H1 (cell line): ENCODE measurements around the gene DCAF15. TPM values are rescaled to one million over a fixed set of nuclear protein-coding genes. Genes with fewer than 3 reads are reported as not detected.
A peak's percentile ranks its signal among the peaks of the same experiment; 100 is the strongest.

Source experiments
- FOSL1 ChIP-seq: IDR thresholded peaks from 2 replicates; pipeline ENCODE4 v1.6.1; 2011; ENCODE audit warnings: mild to moderate bottlenecking, low read depth, low read length, moderate library complexity; ENCODE audit not compliant: insufficient read depth
- HDAC2 ChIP-seq, 2 experiments: fragments of 300-600 bp in 1 of 2; sonication (generic) in 1 of 2; IDR thresholded peaks; 2 replicates each; pipeline ENCODE4 v1.6.1; 2011 to 2012; ENCODE audit warnings: low read depth in 2 of 2, low read length in 2 of 2, mild to moderate bottlenecking in 2 of 2, moderate library complexity in 2 of 2, borderline replicate concordance in 1 of 2, inconsistent platforms in 1 of 2
- NRF1 ChIP-seq: IDR thresholded peaks from 2 replicates; pipeline ENCODE4 v1.6.1; 2011; ENCODE audit warnings: mild to moderate bottlenecking, low read depth, low read length, improper control_type of control experiment
- RBBP5 ChIP-seq: IDR thresholded peaks from 2 replicates; pipeline ENCODE4 v1.7.1; 2012; ENCODE audit warnings: low read depth, mild to moderate bottlenecking, inconsistent platforms, low read length, moderate library complexity, borderline replicate concordance
- TAF1 ChIP-seq: IDR thresholded peaks from 2 replicates; pipeline ENCODE4 v1.6.1; 2011; ENCODE audit warnings: mild to moderate bottlenecking, low read depth, low read length
- polyA plus RNA-seq, 7 experiments: library from polyadenylated mRNA; depleted of rRNA in 3 of 7; stranded (reverse) in 5 of 7; unstranded in 2 of 7; fragments of >200 nt in 5 of 7; fragments of 200-250 nt in 2 of 7; gene quantifications; 1 replicate in 5 of 7; 2 replicates in 1 of 7; 4 replicates in 1 of 7; pipeline versions ENCODE4 v1.2.1 to v1.2.3, GENCODE V29; 2011 to 2013; ENCODE audit warnings: missing spikeins in 2 of 7, mixed read lengths in 2 of 7
- total RNA-seq: library from RNA; stranded (reverse); fragmentation: NEBNext Ultra II Directional; extraction: Animal tissue kit (Norgen Biotek cat#: 25700); gene quantifications from 2 replicates; pipeline ENCODE4 v1.2.1, GENCODE V29; 2021

Gene DCAF15
- total and polyA plus RNA-seq, 2 of the 8 experiments (the other 6 are each of a cell fraction or from before 2014, with no cell fraction given): 68.7 to 80.8 TPM

- no peak for TF ChIP-seq FOSL1
- TF ChIP-seq RBBP5: 0 out of 2 replicates have a peak, but pooled peaks have one; percentile 15
- TF ChIP-seq NRF1: peak; percentile 75
- TF ChIP-seq HDAC2 (IDR thresholded peaks at IDR 0.05; ENCODE audit: borderline replicate concordance in 1 of 2, low read depth in 2 of 2, low read length in 2 of 2): no peak
- TF ChIP-seq TAF1: 0 out of 2 replicates have a peak, but pooled peaks have one; percentile 9
Measured at GRCh38 chr19:13986348-13986904, 34.1 kb downstream of the DCAF15 start (continued).
